HFFc6 (cell line): ENCODE results near the gene HSPA1L. TPM values are rescaled to one million over a fixed set of nuclear protein-coding genes. Genes with fewer than 3 reads are reported as not detected.

Experiments
- DNase-seq: peaks from one replicate; pipeline ENCODE4 v3.0.0-alpha.2; 2018
- H3K27ac Mint-ChIP-seq: 2 replicates; pipeline ENCODE4 v1.8.0; 2020; ENCODE audit warnings: mild to moderate bottlenecking, mixed read lengths
- H3K27me3 Mint-ChIP-seq: 2 replicates; pipeline ENCODE4 v1.8.0; 2021; ENCODE audit warnings: mild to moderate bottlenecking, moderate library complexity, mixed read lengths; ENCODE audit not compliant: insufficient read depth
- H3K36me3 Mint-ChIP-seq: 2 replicates; pipeline ENCODE4 v1.8.0; 2021; ENCODE audit warnings: low read depth, mixed read lengths
- H3K4me1 Mint-ChIP-seq: 2 replicates; pipeline ENCODE4 v1.8.0; 2020; ENCODE audit warnings: low read depth, mixed read lengths
- H3K4me3 Mint-ChIP-seq: 2 replicates; pipeline ENCODE4 v1.8.0; 2020; ENCODE audit warnings: mild to moderate bottlenecking, moderate library complexity, mixed read lengths
- H3K9me3 Mint-ChIP-seq: 2 replicates; pipeline ENCODE4 v1.8.0; 2020; ENCODE audit warnings: mild to moderate bottlenecking, mixed read lengths
- total RNA-seq, 6 experiments: library from RNA; stranded (reverse); fragmentation: NEBNext Ultra II Directional; extraction: Animal tissue kit (Norgen Biotek cat#: 25700); gene quantifications; 2 replicates in 1 of 6; 3 replicates in 5 of 6; pipeline ENCODE4 v1.2.3, GENCODE V29; 2021
- TF ChIP-seq, protein P1 (sequence below): fragments of 200-600 bp; sonication (generic); IDR thresholded peaks from 2 replicates; pipeline ENCODE4 v1.5.0; 2021; ENCODE audit warnings: antibody characterized with exemption, mild to moderate bottlenecking

The HSPA1L gene
- total RNA-seq, 6 experiments from 2014 or later, result 1.2 to 1.9 (median 1.6) TPM

GRCh38 chr6:31768363-31769257, 46.5 kb downstream of the HSPA1L start:
- TF ChIP-seq, protein P1, sequence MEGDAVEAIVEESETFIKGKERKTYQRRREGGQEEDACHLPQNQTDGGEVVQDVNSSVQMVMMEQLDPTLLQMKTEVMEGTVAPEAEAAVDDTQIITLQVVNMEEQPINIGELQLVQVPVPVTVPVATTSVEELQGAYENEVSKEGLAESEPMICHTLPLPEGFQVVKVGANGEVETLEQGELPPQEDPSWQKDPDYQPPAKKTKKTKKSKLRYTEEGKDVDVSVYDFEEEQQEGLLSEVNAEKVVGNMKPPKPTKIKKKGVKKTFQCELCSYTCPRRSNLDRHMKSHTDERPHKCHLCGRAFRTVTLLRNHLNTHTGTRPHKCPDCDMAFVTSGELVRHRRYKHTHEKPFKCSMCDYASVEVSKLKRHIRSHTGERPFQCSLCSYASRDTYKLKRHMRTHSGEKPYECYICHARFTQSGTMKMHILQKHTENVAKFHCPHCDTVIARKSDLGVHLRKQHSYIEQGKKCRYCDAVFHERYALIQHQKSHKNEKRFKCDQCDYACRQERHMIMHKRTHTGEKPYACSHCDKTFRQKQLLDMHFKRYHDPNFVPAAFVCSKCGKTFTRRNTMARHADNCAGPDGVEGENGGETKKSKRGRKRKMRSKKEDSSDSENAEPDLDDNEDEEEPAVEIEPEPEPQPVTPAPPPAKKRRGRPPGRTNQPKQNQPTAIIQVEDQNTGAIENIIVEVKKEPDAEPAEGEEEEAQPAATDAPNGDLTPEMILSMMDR, result 0 out of 2 replicates have a peak, but pooled peaks have one; percentile 10
- DNase-seq, result no peak
- no peak overlapping the region for H3K4me3 Mint-ChIP-seq
- H3K9me3 Mint-ChIP-seq, result no peaks in the 10 kb centered on the region
- H3K27ac Mint-ChIP-seq, result no peak overlapping the region
- peaks cover 22% of the 10 kb centered on the region for H3K4me1 Mint-ChIP-seq
- H3K36me3 Mint-ChIP-seq, result no peaks in the 10 kb centered on the region; the same call in 1 of the 2 replicates
- H3K27me3 Mint-ChIP-seq, result no peaks in the 10 kb centered on the region; the same call in 1 of the 2 replicates

DNA sequence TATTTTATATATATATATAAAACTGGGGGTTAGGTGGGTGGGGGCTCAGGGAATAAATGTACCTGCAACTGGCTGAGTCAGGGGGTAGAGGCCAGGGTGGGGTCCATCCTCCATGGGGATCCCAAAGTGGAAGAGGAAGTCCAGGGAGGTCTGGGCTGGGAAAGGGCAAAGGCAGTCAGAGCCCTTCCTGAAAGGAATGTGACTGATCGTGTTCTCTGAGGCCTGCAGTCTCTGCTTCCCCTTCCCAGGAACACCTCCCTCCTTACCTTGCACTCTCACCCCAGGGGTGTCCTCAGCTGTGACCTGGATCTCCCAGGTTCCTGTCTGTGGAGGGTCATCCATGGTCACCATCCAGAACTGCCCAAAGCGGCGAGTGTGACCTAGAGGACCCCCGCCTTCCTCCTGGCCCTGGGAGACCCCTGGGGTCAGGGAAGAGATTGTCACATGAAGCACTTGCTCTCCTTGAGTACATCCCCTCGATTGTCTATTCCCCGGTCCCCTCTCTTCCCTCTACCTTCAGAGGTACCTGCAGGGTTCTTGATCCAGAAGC, 47.9 kb downstream of the HSPA1L start:
- DNase-seq, result no peak
- TF ChIP-seq, protein P1, result no peak
- Mint-ChIP-seq H3K4me3 (no peak overlapping the region), H3K9me3 (no peaks in the 10 kb centered on the region), H3K27ac (no peak overlapping the region), H3K27me3 (no peaks in the 10 kb centered on the region; the same call in 1 of the 2 replicates), H3K4me1 (peaks cover 29% of the 10 kb centered on the region), H3K36me3 (no peaks in the 10 kb centered on the region; the same call in 1 of the 2 replicates)

DNA sequence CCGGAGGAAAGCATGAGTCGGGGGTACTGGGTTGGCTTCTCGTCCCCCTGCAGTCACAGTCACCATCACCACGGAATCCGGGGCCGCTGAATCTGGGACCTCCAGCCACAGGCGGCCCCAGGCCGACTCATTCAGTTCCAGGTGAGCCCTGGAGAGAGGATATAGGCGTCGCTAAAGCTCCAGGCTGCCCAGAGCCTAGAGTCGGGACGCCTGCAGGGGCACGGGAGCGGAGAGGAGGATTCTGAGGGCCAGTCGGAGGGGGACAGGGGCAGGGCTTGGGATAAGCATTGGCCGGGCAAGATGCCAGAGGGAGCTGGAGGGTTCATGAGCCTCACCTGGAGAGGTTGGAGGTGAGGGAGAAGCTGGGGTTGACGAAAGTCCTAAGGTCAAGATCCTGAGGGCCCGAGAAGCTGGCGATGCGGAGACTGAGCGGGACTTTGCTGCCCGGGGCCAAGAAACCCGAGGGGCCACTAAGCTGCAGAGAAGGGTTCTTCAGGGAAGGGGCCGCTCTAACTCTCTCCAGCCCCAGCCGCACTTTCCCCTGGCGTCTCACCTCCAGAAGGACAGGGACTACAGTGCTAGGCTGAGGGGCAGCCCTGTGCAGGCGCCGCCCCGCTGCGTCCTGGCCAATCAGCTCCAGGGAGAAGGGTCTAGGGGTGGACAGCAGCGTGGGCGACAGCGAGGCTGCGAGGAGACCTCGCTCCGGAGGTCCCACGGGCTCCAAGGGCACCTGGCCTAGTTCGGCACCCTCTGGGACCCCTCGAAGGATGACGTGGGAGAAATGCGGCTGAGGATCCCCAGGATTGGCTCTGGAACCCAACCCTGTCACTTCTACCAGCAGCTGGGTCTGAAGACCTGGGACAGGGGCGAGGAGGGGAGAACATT, 48.9 kb downstream of the HSPA1L start:
- peak overlapping the region; percentile 60 for H3K4me3 Mint-ChIP-seq
- DNase-seq, result no peak
- no peak overlapping the region for H3K27ac Mint-ChIP-seq
- H3K4me1 Mint-ChIP-seq, result peaks cover 29% of the 10 kb centered on the region
- no peaks in the 10 kb centered on the region; the same call in 1 of the 2 replicates for H3K36me3 Mint-ChIP-seq
- no peaks in the 10 kb centered on the region for H3K9me3 Mint-ChIP-seq
- H3K27me3 Mint-ChIP-seq, result no peaks in the 10 kb centered on the region; the same call in 1 of the 2 replicates
- TF ChIP-seq, protein P1, result no peak; the same call in 1 of the 2 replicates

DNA sequence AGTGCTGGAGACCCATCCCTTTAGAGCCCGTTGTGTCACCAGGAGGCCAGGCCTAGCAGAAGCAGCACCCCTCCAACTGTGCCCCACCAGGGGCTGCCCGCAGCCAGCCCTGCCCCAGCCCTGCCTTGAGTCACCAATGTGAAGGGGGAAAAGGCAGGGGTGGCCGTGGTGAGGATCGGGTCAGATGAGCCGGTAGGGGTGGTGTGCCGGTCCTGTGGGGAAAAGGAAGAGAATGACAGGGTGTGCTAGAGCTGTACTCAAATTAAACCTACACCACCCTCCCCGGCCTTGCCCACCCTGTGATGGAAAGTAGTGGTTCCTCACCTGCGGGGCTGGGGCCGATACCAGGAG, 49.5 kb downstream of the HSPA1L start:
- H3K4me3 Mint-ChIP-seq, result no peak overlapping the region

More for the DNA sequence above, 49.5 kb downstream of the HSPA1L start:
- H3K27me3 Mint-ChIP-seq, result no peaks in the 10 kb centered on the region; the same call in 1 of the 2 replicates
- no peak for DNase-seq
- peaks cover 2% of the 10 kb centered on the region; the same call in 1 of the 2 replicates for H3K36me3 Mint-ChIP-seq
- H3K9me3 Mint-ChIP-seq, result no peaks in the 10 kb centered on the region
- TF ChIP-seq, protein P1, result no peak
- no peak overlapping the region for H3K27ac Mint-ChIP-seq
- H3K4me1 Mint-ChIP-seq, result peaks cover 29% of the 10 kb centered on the region
